CD14-positive monocyte (primary cell): Measurements from ENCODE around the gene TCP11L1. TPM values are rescaled to one million over a fixed set of nuclear protein-coding genes. Genes with fewer than 3 reads are reported as not detected.

ENCODE experiments used
- DNase-seq, 3 donors: peaks; one replicate each; pipeline ENCODE4 v3.0.0-alpha.2; 2011 to 2022
- H2AFZ ChIP-seq: 2 replicates; pipeline ENCODE4 v1.6.0; 2012; ENCODE audit warnings: mild to moderate bottlenecking, low read depth, low read length, inconsistent platforms; ENCODE audit not compliant: insufficient read depth, poor library complexity, severe bottlenecking
- H3K27ac ChIP-seq, 2 donors: 1 replicate in 1 of 2; 2 replicates in 1 of 2; pipeline ENCODE4 v1.5.1; 2012 to 2013; ENCODE audit warnings: low read length in 2 of 2, control low read depth in 1 of 2, inconsistent platforms in 1 of 2, low read depth in 1 of 2, mild to moderate bottlenecking in 1 of 2
- H3K27me3 ChIP-seq, 2 donors: one replicate each; pipeline versions ENCODE4 v1.6.0 to v1.6.1; 2011 to 2013; ENCODE audit warnings: low read length in 2 of 2; ENCODE audit not compliant: control insufficient read depth in 2 of 2, insufficient read depth in 2 of 2
- H3K36me3 ChIP-seq, 2 donors: replicated peaks in 1 of 2; 1 replicate in 1 of 2; 2 replicates in 1 of 2; pipeline versions ENCODE4 v1.5.1 to v1.6.1; 2012 to 2013; ENCODE audit warnings: low read length in 2 of 2, control low read depth in 1 of 2, inconsistent platforms in 1 of 2, mild to moderate bottlenecking in 1 of 2; ENCODE audit not compliant: insufficient read depth in 2 of 2, control insufficient read depth in 1 of 2
- H3K4me1 ChIP-seq, 2 donors: 1 replicate in 1 of 2; 2 replicates in 1 of 2; pipeline versions ENCODE4 v1.5.1 to v1.6.1; 2012 to 2013; ENCODE audit warnings: low read length in 2 of 2, control low read depth in 1 of 2, inconsistent platforms in 1 of 2, mild to moderate bottlenecking in 1 of 2, moderate library complexity in 1 of 2; ENCODE audit not compliant: insufficient read depth in 2 of 2, control insufficient read depth in 1 of 2
- H3K4me2 ChIP-seq: replicated peaks from 2 replicates; pipeline ENCODE3; 2012; ENCODE audit warnings: low read length, moderate library complexity, mild to moderate bottlenecking; ENCODE audit not compliant: poor library complexity, severe bottlenecking; ENCODE audit errors: extremely low read depth
- H3K4me3 ChIP-seq, 3 experiments: fragments of 200-600 bp in 1 of 3; sonication (generic) in 1 of 3; replicated peaks in 1 of 3; 1 replicate in 2 of 3; 2 replicates in 1 of 3; pipeline ENCODE4 v1.5.1; 2011 to 2013; ENCODE audit warnings: low read length in 3 of 3, mild to moderate bottlenecking in 3 of 3, control low read depth in 2 of 3, low read depth in 2 of 3, inconsistent platforms in 1 of 3, moderate library complexity in 1 of 3
- H3K79me2 ChIP-seq: 2 replicates; pipeline ENCODE4 v1.6.0; 2012; ENCODE audit warnings: mild to moderate bottlenecking, control low read depth, inconsistent platforms, low read length, moderate library complexity; ENCODE audit not compliant: insufficient read depth
- H3K9ac ChIP-seq: 2 replicates; pipeline ENCODE4 v1.6.0; 2017; ENCODE audit warnings: low read length, mild to moderate bottlenecking; ENCODE audit not compliant: insufficient read depth, poor library complexity, severe bottlenecking
- H3K9me3 ChIP-seq, 2 donors: replicated peaks in 1 of 2; 1 replicate in 1 of 2; 2 replicates in 1 of 2; pipeline versions ENCODE4 v1.5.1 to v1.6.1; 2012 to 2013; ENCODE audit warnings: low read length in 2 of 2, control low read depth in 1 of 2; ENCODE audit not compliant: control insufficient read depth in 1 of 2, insufficient read depth in 1 of 2
- H4K20me1 ChIP-seq: 2 replicates; pipeline ENCODE4 v1.6.0; 2012; ENCODE audit warnings: mild to moderate bottlenecking, low read length, control low read depth, moderate library complexity; ENCODE audit not compliant: insufficient read depth
- H3K27ac Mint-ChIP-seq, 7 donors: one replicate each; pipeline ENCODE4 v1.8.0; 2020; ENCODE audit warnings: mild to moderate bottlenecking in 7 of 7, mixed read lengths in 7 of 7, moderate library complexity in 6 of 7, inconsistent platforms in 2 of 7
- H3K27me3 Mint-ChIP-seq, 3 donors: one replicate each; pipeline ENCODE4 v1.8.0; 2021 to 2022; ENCODE audit warnings: low read depth in 3 of 3, mild to moderate bottlenecking in 3 of 3, mixed read lengths in 3 of 3, moderate library complexity in 3 of 3, inconsistent platforms in 1 of 3
- H3K36me3 Mint-ChIP-seq, 2 donors: one replicate each; pipeline ENCODE4 v1.8.0; 2020; ENCODE audit warnings: mixed read lengths in 2 of 2, inconsistent platforms in 1 of 2, mild to moderate bottlenecking in 1 of 2
- H3K4me1 Mint-ChIP-seq: one replicate; pipeline ENCODE4 v1.8.0; 2020; ENCODE audit warnings: mild to moderate bottlenecking, mixed read lengths
- H3K4me3 Mint-ChIP-seq, 2 donors: one replicate each; pipeline ENCODE4 v1.8.0; 2020; ENCODE audit warnings: mild to moderate bottlenecking in 2 of 2, mixed read lengths in 2 of 2, moderate library complexity in 1 of 2
- H3K9me3 Mint-ChIP-seq, 7 donors: one replicate each; pipeline ENCODE4 v1.8.0; 2020 to 2022; ENCODE audit warnings: mixed read lengths in 7 of 7, mild to moderate bottlenecking in 6 of 7, moderate library complexity in 6 of 7, inconsistent platforms in 2 of 7
- whole genome bisulfite sequencing: methylation state at CpG from one replicate; pipeline ENCODE4 v1.1.5; 2013; ENCODE audit warnings: missing lambda C conversion rate; ENCODE audit not compliant: insufficient coverage; 5-methylcytosine and 5-hydroxymethylcytosine counted together
- intact Hi-C, 2 donors: fragments of 100-400 bp; cut with micrococcal nuclease; formaldehyde crosslinking; loops; one replicate each; pipeline versions ENCODE4 v1.15.0 to v1.15.1; 2023
- polyA plus RNA-seq, 3 donors: library from polyadenylated mRNA; depleted of rRNA in 1 of 3; unstranded in 2 of 3; stranded (reverse) in 1 of 3; fragments of 300-500 nt in 2 of 3; fragments of >200 nt in 1 of 3; fragmentation: Illumina TruSeq in 2 of 3; gene quantifications; 1 replicate in 2 of 3; 2 replicates in 1 of 3; pipeline ENCODE4 v1.2.3, GENCODE V29; 2012 to 2021
- TF ChIP-seq, protein P1 (sequence below): fragments of 200-600 bp; IDR thresholded peaks from one replicate; pipeline ENCODE4 v1.8.0; 2022; ENCODE audit warnings: antibody characterized with exemption, mild to moderate bottlenecking

Gene TCP11L1
- polyA plus RNA-seq, 3 donors, result 5.1 to 11.2 (median 7.0) TPM

DNA sequence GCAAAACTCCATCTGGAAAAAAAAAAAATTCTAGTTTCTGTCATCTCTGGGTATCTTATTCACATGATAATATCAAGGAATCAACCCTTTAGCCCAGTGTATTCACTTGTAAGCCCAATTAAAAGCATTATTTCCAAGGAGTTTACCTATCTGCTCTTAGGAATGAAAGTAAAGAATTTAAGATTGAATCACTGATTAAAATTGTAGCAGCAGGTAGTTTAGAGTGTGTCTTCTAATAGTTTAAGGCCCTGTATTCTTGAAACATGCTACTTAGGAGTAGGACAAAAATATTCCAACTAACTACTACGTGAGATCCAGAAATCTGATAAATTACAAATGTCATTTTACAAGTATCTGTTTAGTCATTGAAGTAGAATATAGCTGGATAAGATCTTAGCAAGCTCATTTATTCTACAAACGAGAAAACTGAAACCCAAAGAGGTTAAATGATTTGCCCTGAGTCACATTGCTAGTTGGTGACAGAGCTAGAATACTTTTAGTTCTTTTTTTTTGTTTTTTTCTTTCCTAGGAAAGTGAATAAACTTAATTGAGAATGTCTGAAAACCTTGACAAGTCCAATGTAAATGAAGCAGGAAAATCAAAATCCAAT is 4.0 kb downstream of the TCP11L1 start:
- no peak for DNase-seq
- H3K9me3 Mint-ChIP-seq, result no peaks in the 10 kb centered on the region
- Histone ChIP-seq H3K9ac (no peak overlapping the region), H3K9me3 (no peaks in the 10 kb centered on the region), H3K4me3 (no peak overlapping the region), H3K27me3 (no peaks in the 10 kb centered on the region), H3K4me1 (peaks cover 22 to 28% of the 10 kb centered on the region in 2 donors), H4K20me1 (no peaks in the 10 kb centered on the region), H3K27ac (no peak overlapping the region), H2AFZ (no peak overlapping the region), H3K36me3 (peaks cover 11 to 37% of the 10 kb centered on the region in 2 donors), H3K79me2 (peaks cover 30% of the 10 kb centered on the region), H3K4me2 (no peak overlapping the region)
- peaks cover 29 to 40% of the 10 kb centered on the region in 2 donors for H3K36me3 Mint-ChIP-seq
- peak overlapping the region in 1 of 7 donors; percentile 18 for H3K27ac Mint-ChIP-seq
- intact Hi-C loops, result no loop called here
- H3K4me3 Mint-ChIP-seq, result no peak overlapping the region
- no CpG with 5 or more reads among the region's 2 CpGs for WGBS
- H3K4me1 Mint-ChIP-seq, result peaks cover 26% of the 10 kb centered on the region
- no peaks in the 10 kb centered on the region for H3K27me3 Mint-ChIP-seq
- TF ChIP-seq, protein P1, sequence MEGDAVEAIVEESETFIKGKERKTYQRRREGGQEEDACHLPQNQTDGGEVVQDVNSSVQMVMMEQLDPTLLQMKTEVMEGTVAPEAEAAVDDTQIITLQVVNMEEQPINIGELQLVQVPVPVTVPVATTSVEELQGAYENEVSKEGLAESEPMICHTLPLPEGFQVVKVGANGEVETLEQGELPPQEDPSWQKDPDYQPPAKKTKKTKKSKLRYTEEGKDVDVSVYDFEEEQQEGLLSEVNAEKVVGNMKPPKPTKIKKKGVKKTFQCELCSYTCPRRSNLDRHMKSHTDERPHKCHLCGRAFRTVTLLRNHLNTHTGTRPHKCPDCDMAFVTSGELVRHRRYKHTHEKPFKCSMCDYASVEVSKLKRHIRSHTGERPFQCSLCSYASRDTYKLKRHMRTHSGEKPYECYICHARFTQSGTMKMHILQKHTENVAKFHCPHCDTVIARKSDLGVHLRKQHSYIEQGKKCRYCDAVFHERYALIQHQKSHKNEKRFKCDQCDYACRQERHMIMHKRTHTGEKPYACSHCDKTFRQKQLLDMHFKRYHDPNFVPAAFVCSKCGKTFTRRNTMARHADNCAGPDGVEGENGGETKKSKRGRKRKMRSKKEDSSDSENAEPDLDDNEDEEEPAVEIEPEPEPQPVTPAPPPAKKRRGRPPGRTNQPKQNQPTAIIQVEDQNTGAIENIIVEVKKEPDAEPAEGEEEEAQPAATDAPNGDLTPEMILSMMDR, result no peak

DNA sequence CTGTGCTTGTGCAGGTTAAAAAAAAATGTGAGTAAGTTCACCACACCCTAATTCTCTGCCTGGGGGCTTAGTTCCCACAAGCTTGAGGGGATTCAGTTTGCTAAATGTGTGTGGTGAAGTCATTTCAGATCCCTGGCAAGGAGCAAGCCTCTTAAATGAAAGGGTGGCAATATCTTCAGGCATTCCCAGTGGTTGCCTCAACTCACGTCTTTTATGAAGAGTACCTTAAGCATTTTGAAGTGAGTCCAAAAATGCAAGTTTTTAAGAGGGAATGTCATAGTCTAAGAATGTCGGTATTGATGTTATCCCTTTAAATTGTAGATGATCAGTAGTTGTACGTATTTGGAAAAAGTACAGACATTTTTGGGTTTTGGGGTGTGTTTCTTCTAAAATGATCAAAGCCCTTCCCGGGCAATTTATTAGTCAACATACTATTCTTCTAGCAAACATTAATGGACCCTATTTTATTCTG is 4.9 kb downstream of the TCP11L1 start:
- Mint-ChIP-seq H3K36me3 (peaks cover 29 to 40% of the 10 kb centered on the region in 2 donors), H3K27ac (no peak overlapping the region), H3K27me3 (no peaks in the 10 kb centered on the region), H3K4me3 (no peak overlapping the region), H3K9me3 (no peaks in the 10 kb centered on the region), H3K4me1 (peaks cover 32% of the 10 kb centered on the region)
- H2AFZ ChIP-seq, result no peak overlapping the region
- peaks cover 11 to 37% of the 10 kb centered on the region in 2 donors for H3K36me3 ChIP-seq
- H3K4me1 ChIP-seq, result peaks cover 28 to 32% of the 10 kb centered on the region in 2 donors
- no peaks in the 10 kb centered on the region for H3K9me3 ChIP-seq
- no peaks in the 10 kb centered on the region for H3K27me3 ChIP-seq
- TF ChIP-seq, protein P1, result no peak
- DNase-seq, result no peak
- H3K79me2 ChIP-seq, result peaks cover 30% of the 10 kb centered on the region
- no peak overlapping the region for H3K9ac ChIP-seq
- H3K27ac ChIP-seq, result no peak overlapping the region
- 100% methylated on average over 1 of the region's 4 CpGs for WGBS
- H3K4me2 ChIP-seq, result no peak overlapping the region
- no peak overlapping the region for H3K4me3 ChIP-seq
- intact Hi-C loops, result no loop called here
- H4K20me1 ChIP-seq, result no peaks in the 10 kb centered on the region
